H1 (cell line): Measurements from ENCODE around the gene PLEKHG5. TPM values are rescaled to one million over a fixed set of nuclear protein-coding genes. Genes with fewer than 3 reads are reported as not detected.

Experiments used
- CTCF ChIA-PET: fragments of 300-600 bp; sonication (Branson Sonifier 250); formaldehyde crosslinking; loops from one replicate; lab custom pipeline; 2021; ENCODE audit not compliant: partially characterized antibody; lab: Charles Lee
- POLR2A ChIA-PET: fragments of 300-600 bp; sonication (Branson Sonifier 250); formaldehyde crosslinking; loops from one replicate; lab custom pipeline; 2021; ENCODE audit warnings: inconsistent platforms; ENCODE audit not compliant: partially characterized antibody; lab: Charles Lee
- DNase-seq, 2 experiments: peaks; one replicate each; pipeline versions ENCODE4 v3.0.0 to v3.0.0-alpha.2; 2010 to 2022; ENCODE audit warnings: low spot score in 2 of 2, low read depth in 1 of 2, mixed read lengths in 1 of 2
- FAIRE-seq: peaks from 2 replicates; lab custom pipeline; 2011; peaks lifted over from hg19 to GRCh38; lab: Jason Lieb, UNC
- H2AFZ ChIP-seq: 2 replicates; pipeline ENCODE4 v1.8.1; 2012; ENCODE audit warnings: low read length, inconsistent platforms
- H2AK5ac ChIP-seq: 2 replicates; pipeline ENCODE4 v1.6.1; 2013; ENCODE audit warnings: low read depth, low read length
- H2BK120ac ChIP-seq: replicated peaks from 2 replicates; pipeline ENCODE3; 2013; ENCODE audit warnings: low read depth, low read length, inconsistent platforms
- H2BK12ac ChIP-seq: 2 replicates; pipeline ENCODE4 v1.6.1; 2013; ENCODE audit warnings: low read depth, low read length
- H2BK15ac ChIP-seq: 2 replicates; pipeline ENCODE4 v1.6.1; 2013; ENCODE audit warnings: low read length
- H2BK20ac ChIP-seq: 2 replicates; pipeline ENCODE4 v1.6.1; 2013; ENCODE audit warnings: low read length
- H2BK5ac ChIP-seq: 2 replicates; pipeline ENCODE4 v1.6.1; 2013; ENCODE audit warnings: low read depth, low read length
- H3K14ac ChIP-seq: 2 replicates; pipeline ENCODE4 v1.6.1; 2013; ENCODE audit warnings: inconsistent platforms; ENCODE audit not compliant: insufficient read length
- H3K18ac ChIP-seq: 2 replicates; pipeline ENCODE4 v1.6.1; 2013; ENCODE audit warnings: low read length; ENCODE audit errors: extremely low read depth
- H3K23ac ChIP-seq: 2 replicates; pipeline ENCODE4 v1.6.1; 2013; ENCODE audit warnings: inconsistent platforms; ENCODE audit not compliant: insufficient read length
- H3K23me2 ChIP-seq: 2 replicates; pipeline ENCODE4 v1.6.1; 2013; ENCODE audit warnings: low read depth, low read length
- H3K27ac ChIP-seq: 2 replicates; pipeline ENCODE4 v1.6.1; 2011; ENCODE audit warnings: low read depth, low read length, inconsistent platforms
- H3K27me3 ChIP-seq, 4 experiments: replicated peaks in 1 of 4; 1 replicate in 1 of 4; 2 replicates in 3 of 4; pipeline versions ENCODE4 v1.6.1 to v1.8.1; 2011 to 2013; ENCODE audit warnings: low read length in 3 of 4, mild to moderate bottlenecking in 3 of 4, inconsistent platforms in 2 of 4, mixed read lengths in 2 of 4, moderate library complexity in 1 of 4; ENCODE audit not compliant: control insufficient read depth in 3 of 4, insufficient read depth in 3 of 4; ENCODE audit errors: extremely low read depth in 1 of 4
- H3K36me3 ChIP-seq, 4 experiments: 2 replicates each; pipeline versions ENCODE4 v1.6.1 to v1.8.1; 2011 to 2013; ENCODE audit warnings: mild to moderate bottlenecking in 4 of 4, low read length in 3 of 4, moderate library complexity in 2 of 4, control low read depth in 1 of 4, inconsistent platforms in 1 of 4; ENCODE audit not compliant: insufficient read depth in 4 of 4, control insufficient read depth in 2 of 4
- H3K4ac ChIP-seq: replicated peaks from 2 replicates; pipeline ENCODE3; 2013; ENCODE audit warnings: low read length, low read depth, mixed read lengths, inconsistent platforms; ENCODE audit not compliant: insufficient read length
- H3K4me1 ChIP-seq, 4 experiments: replicated peaks in 1 of 4; 1 replicate in 1 of 4; 2 replicates in 3 of 4; pipeline versions ENCODE4 v1.6.1 to v1.8.1; 2011 to 2013; ENCODE audit warnings: low read length in 3 of 4, inconsistent platforms in 2 of 4, mixed read lengths in 1 of 4; ENCODE audit not compliant: insufficient read depth in 4 of 4, control insufficient read depth in 3 of 4
- H3K4me2 ChIP-seq, 2 experiments: 2 replicates each; pipeline versions ENCODE4 v1.6.1 to v1.8.1; 2011 to 2013; ENCODE audit warnings: low read depth in 2 of 2, low read length in 2 of 2, control low read depth in 1 of 2, inconsistent platforms in 1 of 2, mild to moderate bottlenecking in 1 of 2; ENCODE audit not compliant: insufficient read depth in 1 of 2
- H3K4me3 ChIP-seq, 4 experiments: fragments of 200-600, 300-600 bp in 1 of 4; sonication (generic), shearing (Covaris generic), sonication (Bioruptor Twin) in 1 of 4; 2 replicates each; pipeline versions ENCODE4 v1.5.1 to v1.8.1; 2011 to 2016; ENCODE audit warnings: low read length in 4 of 4, low read depth in 3 of 4, control low read depth in 2 of 4, inconsistent platforms in 2 of 4, mild to moderate bottlenecking in 2 of 4, mixed read lengths in 1 of 4, moderate library complexity in 1 of 4; ENCODE audit not compliant: insufficient read depth in 2 of 4; ENCODE audit errors: extremely low read depth in 1 of 4
- H3K56ac ChIP-seq: replicated peaks from 2 replicates; pipeline ENCODE3; 2013; ENCODE audit warnings: low read depth, mild to moderate bottlenecking, mixed read lengths, low read length, inconsistent platforms; ENCODE audit not compliant: insufficient read length
- H3K79me1 ChIP-seq: 2 replicates; pipeline ENCODE4 v1.6.1; 2013; ENCODE audit warnings: low read depth, low read length, control low read depth
- H3K79me2 ChIP-seq, 2 experiments: 2 replicates each; pipeline versions ENCODE4 v1.6.1 to v1.8.1; 2012 to 2013; ENCODE audit warnings: low read length in 2 of 2, mild to moderate bottlenecking in 2 of 2, inconsistent platforms in 1 of 2; ENCODE audit not compliant: insufficient read depth in 2 of 2, control insufficient read depth in 1 of 2
- H3K9ac ChIP-seq, 4 experiments: replicated peaks in 1 of 4; 1 replicate in 1 of 4; 2 replicates in 3 of 4; pipeline versions ENCODE4 v1.6.1 to v1.8.1; 2011 to 2013; ENCODE audit warnings: low read depth in 3 of 4, low read length in 3 of 4, control low read depth in 2 of 4, mild to moderate bottlenecking in 2 of 4, moderate library complexity in 2 of 4, inconsistent platforms in 1 of 4; ENCODE audit errors: extremely low read depth in 1 of 4
- H3K9me3 ChIP-seq, 2 experiments: 2 replicates each; pipeline versions ENCODE4 v1.6.1 to v1.8.1; 2012 to 2013; ENCODE audit warnings: mild to moderate bottlenecking in 2 of 2, moderate library complexity in 2 of 2, control low read depth in 1 of 2, inconsistent platforms in 1 of 2, low read depth in 1 of 2, low read length in 1 of 2, mixed read lengths in 1 of 2; ENCODE audit not compliant: insufficient read depth in 2 of 2
- H4K20me1 ChIP-seq, 2 experiments: replicated peaks in 1 of 2; 2 replicates each; pipeline versions ENCODE3 to v1.8.1; 2011 to 2013; ENCODE audit warnings: inconsistent platforms in 2 of 2, low read length in 2 of 2, mild to moderate bottlenecking in 1 of 2; ENCODE audit not compliant: insufficient read depth in 2 of 2, control insufficient read depth in 1 of 2
- H4K5ac ChIP-seq: 2 replicates; pipeline ENCODE4 v1.6.1; 2013; ENCODE audit warnings: low read length, low read depth, mixed read lengths, inconsistent platforms; ENCODE audit not compliant: insufficient read length
- H4K8ac ChIP-seq: 2 replicates; pipeline ENCODE4 v1.8.0; 2013; ENCODE audit warnings: mild to moderate bottlenecking, moderate library complexity, low read length, inconsistent platforms; ENCODE audit not compliant: insufficient read depth; ENCODE audit errors: extremely low read depth
- H4K91ac ChIP-seq: replicated peaks from 2 replicates; pipeline ENCODE3; 2013; ENCODE audit warnings: low read length, mixed read lengths, inconsistent platforms; ENCODE audit not compliant: insufficient read length
- CBX8 ChIP-seq: fragments of 300-800, 300-1000 bp; sonication (generic); IDR thresholded peaks from 2 replicates; pipeline ENCODE4 v1.7.1; 2016; ENCODE audit warnings: low read depth, low read length, borderline replicate concordance
- KDM1A ChIP-seq: fragments of 200-600, 300-600 bp; sonication (generic); IDR thresholded peaks from 2 replicates; pipeline ENCODE4 v1.7.1; 2016; ENCODE audit warnings: mild to moderate bottlenecking, low read length, borderline replicate concordance
- POLR2AphosphoS5 ChIP-seq: IDR thresholded peaks from 2 replicates; pipeline ENCODE4 v1.6.1; 2011; ENCODE audit warnings: low read depth, low read length
- RAD21 ChIP-seq, 2 experiments: IDR thresholded peaks in 1 of 2; conservative IDR thresholded peaks in 1 of 2; 2 replicates each; pipeline ENCODE4 v1.6.1; 2011; ENCODE audit warnings: low read depth in 2 of 2, low read length in 2 of 2, improper control_type of control experiment in 1 of 2, inconsistent platforms in 1 of 2, mild to moderate bottlenecking in 1 of 2, moderate library complexity in 1 of 2
- RNF2 ChIP-seq: fragments of 200-900, 300-1000 bp; sonication (generic); IDR thresholded peaks from 2 replicates; pipeline ENCODE4 v1.7.1; 2016; ENCODE audit warnings: borderline replicate concordance, low read depth, mild to moderate bottlenecking, antibody characterized with exemption, low read length; ENCODE audit not compliant: poor library complexity, severe bottlenecking; ENCODE audit errors: missing control alignments
- SAP30 ChIP-seq: fragments of 300-600 bp; sonication (generic); IDR thresholded peaks from 2 replicates; pipeline ENCODE4 v1.7.1; 2012; ENCODE audit warnings: low read length, moderate library complexity, mild to moderate bottlenecking, inconsistent platforms; ENCODE audit not compliant: insufficient read depth, insufficient replicate concordance
- SIN3A ChIP-seq, 2 experiments: IDR thresholded peaks in 1 of 2; conservative IDR thresholded peaks in 1 of 2; 2 replicates each; pipeline ENCODE4 v1.6.1; 2011 to 2012; ENCODE audit warnings: low read length in 2 of 2, improper control_type of control experiment in 1 of 2, low read depth in 1 of 2, mild to moderate bottlenecking in 1 of 2
- SP1 ChIP-seq: IDR thresholded peaks from 2 replicates; pipeline ENCODE4 v1.6.1; 2011; ENCODE audit warnings: low read depth, low read length
- WGBS, 2 experiments: shearing (Covaris generic) in 1 of 2; methylation state at CpG; one replicate each; pipeline versions ENCODE4 v1.1.6 to v1.1.7; 2013 to 2015; ENCODE audit warnings: low lambda C conversion rate in 2 of 2, mixed read lengths in 2 of 2, inconsistent platforms in 1 of 2, low coverage in 1 of 2, missing lambda C conversion rate in 1 of 2; ENCODE audit not compliant: insufficient replicate concordance in 2 of 2, insufficient coverage in 1 of 2, insufficient read length in 1 of 2; ENCODE audit errors: extremely low coverage in 1 of 2, missing lambda C conversion rate in 1 of 2; 5-methylcytosine and 5-hydroxymethylcytosine counted together
- polyA plus RNA-seq, 7 experiments: library from polyadenylated mRNA; depleted of rRNA in 3 of 7; stranded (reverse) in 5 of 7; unstranded in 2 of 7; fragments of >200 nt in 5 of 7; fragments of 200-250 nt in 2 of 7; gene quantifications; 1 replicate in 5 of 7; 2 replicates in 1 of 7; 4 replicates in 1 of 7; pipeline versions ENCODE4 v1.2.1 to v1.2.3, GENCODE V29; 2011 to 2013; ENCODE audit warnings: missing spikeins in 2 of 7, mixed read lengths in 2 of 7
- total RNA-seq: library from RNA; stranded (reverse); fragmentation: NEBNext Ultra II Directional; extraction: Animal tissue kit (Norgen Biotek cat#: 25700); gene quantifications from 2 replicates; pipeline ENCODE4 v1.2.1, GENCODE V29; 2021
- TF ChIP-seq, protein P1 (sequence below): IDR thresholded peaks from 2 replicates; pipeline ENCODE4 v1.6.1; 2012; ENCODE audit warnings: low read length, inconsistent platforms

The PLEKHG5 gene
- total and polyA plus RNA-seq, 2 of the 8 experiments (the other 6 are each of a cell fraction or from before 2014, with no cell fraction given) = 10.4 to 13.8 TPM

DNA sequence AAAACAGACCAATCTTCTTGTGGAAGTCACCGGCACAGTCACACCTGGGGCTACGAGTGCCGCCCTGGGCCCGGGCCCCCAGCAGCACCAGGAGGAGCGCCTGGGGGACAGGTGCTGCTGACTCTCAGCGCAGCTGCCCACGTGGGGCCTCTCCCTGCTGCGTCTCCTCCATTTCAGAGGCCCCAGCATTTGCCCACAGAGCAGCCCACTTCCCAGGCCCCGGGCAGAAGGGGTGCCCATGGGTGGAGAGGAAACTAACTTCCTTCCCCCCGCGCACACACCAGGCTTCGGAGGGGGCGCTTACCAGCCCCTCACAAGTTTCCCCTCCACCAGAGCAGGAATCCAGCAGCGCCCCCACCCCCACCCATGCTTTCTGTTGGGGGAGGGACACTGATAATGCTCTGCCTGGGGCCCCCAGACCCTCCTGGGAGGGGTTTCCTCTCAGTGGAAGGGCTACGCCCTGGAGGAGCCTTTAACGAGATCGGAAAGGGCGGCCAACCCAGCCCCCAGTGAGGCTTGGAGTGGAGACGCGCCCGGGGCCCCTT is 25.9 kb downstream of the PLEKHG5 start:
- Histone ChIP-seq H3K18ac (no peak overlapping the region; the same call in 1 of the 2 replicates), H4K5ac (no peak overlapping the region), H3K23me2 (no peaks in the 10 kb centered on the region; the same call in 1 of the 2 replicates), H3K79me2 (no peaks in the 10 kb centered on the region), H3K14ac (no peak overlapping the region), H3K27ac (no peak overlapping the region), H3K9ac (no peak overlapping the region), H3K9me3 (no peaks in the 10 kb centered on the region), H2BK5ac (no peak overlapping the region), H4K20me1 (peaks cover 5 to 7% of the 10 kb centered on the region in 2 experiments), H3K23ac (no peak overlapping the region), H2BK15ac (no peak overlapping the region), H3K27me3 (peaks cover 0 to 7% (median 4%) of the 10 kb centered on the region in 4 experiments; a peak in 3 of 7 replicates), H4K8ac (peak overlapping the region; percentile 28; the same call in 1 of the 2 replicates), H2BK20ac (no peak overlapping the region), H3K56ac (no peak overlapping the region), H3K4me2 (peak overlapping the region; percentile 49 to 63), H3K4ac (no peak overlapping the region), H2AK5ac (no peak overlapping the region), H3K36me3 (peaks cover 5 to 21% (median 13%) of the 10 kb centered on the region in 4 experiments; a peak in 5 of 8 replicates), H3K79me1 (no peaks in the 10 kb centered on the region), H2BK120ac (no peak overlapping the region), H4K91ac (no peak overlapping the region), H3K4me1 (peaks cover 0 to 12% (median 7%) of the 10 kb centered on the region in 4 experiments; a peak in 4 of 7 replicates), H2BK12ac (no peak overlapping the region), H3K4me3 (peak overlapping the region; percentile 2 to 56 (median 12); a peak in 6 of 8 replicates), H2AFZ (no peak overlapping the region; the same call in 1 of the 2 replicates)
- CTCF ChIA-PET = interaction anchor here (0.9 to 4.2 kb wide), 8 partner anchors 9 to 42 kb away, joined by 4 to 31 read pairs (median 8); no protein-coding TSS in a partner anchor
- peak in 1 of 2 experiments; percentile 61 for DNase-seq
- FAIRE-seq = no peak
- 72% methylated on average over 15 of the region's 21 CpGs; no CpG with 5 or more reads in 1 of the 2 experiments for WGBS, 2 experiments
- POLR2A ChIA-PET = interaction anchor here (0.6 to 13.7 kb wide), 4 partner anchors 14 to 835 kb away, joined by 3 to 123 read pairs (median 4); no protein-coding TSS in a partner anchor
- TF ChIP-seq POLR2AphosphoS5 (no peak), SIN3A (conservative IDR thresholded peaks at IDR 0.05 in 1 of 2, IDR thresholded peaks at IDR 0.05 in 1 of 2; ENCODE audit: low read depth in 1 of 2, low read length in 2 of 2) (no peak), KDM1A (no peak), CBX8 (no peak), RAD21 (IDR thresholded peaks at IDR 0.05 in 1 of 2, conservative IDR thresholded peaks at IDR 0.05 in 1 of 2; ENCODE audit: low read depth in 2 of 2, low read length in 2 of 2) (no peak), SAP30 (no peak), RNF2 (no peak), SP1 (no peak)
- TF ChIP-seq, protein P1, sequence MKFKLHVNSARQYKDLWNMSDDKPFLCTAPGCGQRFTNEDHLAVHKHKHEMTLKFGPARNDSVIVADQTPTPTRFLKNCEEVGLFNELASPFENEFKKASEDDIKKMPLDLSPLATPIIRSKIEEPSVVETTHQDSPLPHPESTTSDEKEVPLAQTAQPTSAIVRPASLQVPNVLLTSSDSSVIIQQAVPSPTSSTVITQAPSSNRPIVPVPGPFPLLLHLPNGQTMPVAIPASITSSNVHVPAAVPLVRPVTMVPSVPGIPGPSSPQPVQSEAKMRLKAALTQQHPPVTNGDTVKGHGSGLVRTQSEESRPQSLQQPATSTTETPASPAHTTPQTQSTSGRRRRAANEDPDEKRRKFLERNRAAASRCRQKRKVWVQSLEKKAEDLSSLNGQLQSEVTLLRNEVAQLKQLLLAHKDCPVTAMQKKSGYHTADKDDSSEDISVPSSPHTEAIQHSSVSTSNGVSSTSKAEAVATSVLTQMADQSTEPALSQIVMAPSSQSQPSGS = no peak
